RKO (cell line): Measurements from ENCODE around the gene BCDIN3D.
"Not testable (repeated sequence)": the region's sequence is repeated elsewhere in the genome, so short reads cannot be mapped to it uniquely, and the experiment has no call there.

Source experiments
- DNase-seq: peaks from one replicate; pipeline ENCODE4 v3.0.0-alpha.2; 2016; ENCODE audit warnings: low spot score

BCDIN3D gene, protein sequence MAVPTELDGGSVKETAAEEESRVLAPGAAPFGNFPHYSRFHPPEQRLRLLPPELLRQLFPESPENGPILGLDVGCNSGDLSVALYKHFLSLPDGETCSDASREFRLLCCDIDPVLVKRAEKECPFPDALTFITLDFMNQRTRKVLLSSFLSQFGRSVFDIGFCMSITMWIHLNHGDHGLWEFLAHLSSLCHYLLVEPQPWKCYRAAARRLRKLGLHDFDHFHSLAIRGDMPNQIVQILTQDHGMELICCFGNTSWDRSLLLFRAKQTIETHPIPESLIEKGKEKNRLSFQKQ

DNA sequence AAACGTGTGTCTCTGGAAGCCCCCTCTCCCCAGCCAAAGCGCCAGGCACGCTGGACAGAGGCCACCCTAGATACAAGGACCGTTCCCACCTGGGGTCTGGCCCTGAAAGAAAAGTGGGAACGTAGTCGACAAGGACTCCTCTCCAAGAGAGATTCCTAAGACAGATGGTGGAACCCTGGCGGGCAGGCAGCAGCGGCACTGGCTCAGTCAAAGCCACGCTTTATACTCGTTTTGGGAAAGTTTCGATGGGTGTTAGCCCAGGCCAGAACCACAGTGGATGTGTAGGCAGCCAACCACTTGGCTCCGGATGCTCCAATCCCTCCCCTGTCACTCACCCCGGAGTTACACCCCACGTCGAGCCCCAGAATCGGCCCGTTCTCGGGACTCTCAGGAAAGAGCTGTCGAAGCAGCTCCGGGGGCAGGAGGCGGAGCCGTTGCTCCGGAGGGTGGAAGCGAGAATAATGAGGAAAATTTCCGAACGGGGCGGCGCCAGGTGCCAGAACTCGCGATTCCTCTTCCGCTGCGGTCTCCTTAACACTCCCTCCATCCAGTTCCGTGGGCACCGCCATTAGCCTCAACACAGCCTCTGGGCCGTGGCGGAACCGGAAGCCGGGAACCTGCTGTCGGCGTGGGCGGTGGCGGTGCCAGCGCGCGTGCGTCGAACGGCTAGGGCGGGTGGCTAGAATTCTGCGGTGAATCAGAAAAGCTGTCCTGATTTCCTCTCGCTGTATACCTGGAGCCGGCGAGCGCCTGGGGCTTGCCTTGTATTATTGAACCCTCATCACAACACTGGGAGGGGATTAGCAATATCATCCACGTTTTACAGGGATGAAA, at the start of gene BCDIN3D:
Gene BCDIN3D, minus strand, starts transcription at position 588 of the 834 bp plus-strand sequence. Its CDS starts 19 bp downstream, at position 569.
- DNase-seq = peak; percentile 94

DNA sequence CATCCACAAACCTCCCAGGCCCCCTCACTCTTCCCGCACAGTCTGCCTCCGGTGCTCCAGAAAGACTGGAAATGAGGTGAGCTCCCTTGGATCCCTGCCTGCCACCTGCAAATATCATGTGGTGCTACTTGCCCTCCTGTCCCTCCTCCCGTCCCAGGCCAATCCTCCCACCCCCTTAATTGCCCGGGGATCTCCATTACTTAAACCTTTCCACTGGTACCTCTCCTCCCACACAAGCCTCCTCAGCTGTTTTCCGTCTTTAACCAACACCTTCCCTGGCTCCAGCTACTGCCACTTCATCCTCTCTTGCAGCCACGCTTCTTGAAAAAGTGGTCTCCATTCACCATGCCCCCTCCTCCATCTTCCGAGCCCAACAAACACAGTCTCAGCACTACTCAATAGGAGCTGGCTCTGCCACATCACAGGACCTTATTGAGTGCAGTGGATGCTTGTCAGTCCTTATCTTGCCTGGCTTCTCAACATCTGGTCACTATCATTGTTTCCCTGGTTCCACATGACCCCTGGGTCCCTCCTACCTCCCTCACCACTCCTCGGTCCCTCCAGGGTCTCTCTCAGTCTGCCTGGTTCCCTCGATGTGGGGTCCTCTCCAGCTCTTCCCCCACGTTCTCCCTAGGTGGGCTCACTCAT, 49.3 kb upstream of the BCDIN3D start:
- no peak for DNase-seq

DNA sequence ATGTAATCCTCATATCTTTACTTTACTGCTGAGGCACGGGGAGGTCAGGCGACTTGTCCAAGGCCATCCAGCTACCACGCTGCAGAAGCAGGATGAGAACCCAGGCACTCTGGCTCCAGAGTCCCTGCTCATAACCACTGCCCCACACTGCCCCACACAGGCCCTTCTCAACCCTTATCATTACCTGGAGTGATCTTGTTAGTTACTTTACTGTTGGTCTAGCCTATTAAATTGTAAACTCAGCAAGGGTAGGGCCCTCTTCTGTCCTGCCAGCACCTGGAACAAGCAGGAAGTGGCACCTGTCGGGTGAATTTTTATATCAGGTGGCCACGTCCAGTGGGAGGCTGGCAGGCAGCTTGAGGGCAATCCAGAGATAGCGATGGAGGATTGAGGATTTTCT, 48.6 kb upstream of the BCDIN3D start:
- DNase-seq = no peak

DNA sequence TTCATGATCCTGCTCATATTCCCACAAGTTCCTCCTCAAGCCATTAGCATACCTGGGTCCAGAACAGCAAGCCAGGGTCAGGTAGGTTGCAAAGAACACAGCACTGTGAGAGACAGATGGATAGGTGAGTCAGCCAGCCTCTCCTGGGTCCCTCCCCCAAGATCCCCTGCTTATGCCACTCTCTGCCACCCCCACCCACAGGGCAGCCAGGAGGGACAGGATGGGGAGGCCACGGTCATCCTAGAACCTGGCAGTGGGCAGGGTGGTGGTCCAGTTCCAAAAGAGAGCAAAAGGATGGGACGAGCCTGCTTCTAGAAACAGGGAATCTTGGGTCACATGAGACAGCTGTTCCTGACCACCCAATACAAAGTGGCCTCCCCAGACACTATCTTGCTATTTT, 48.1 kb upstream of the BCDIN3D start:
- DNase-seq = no peak

DNA sequence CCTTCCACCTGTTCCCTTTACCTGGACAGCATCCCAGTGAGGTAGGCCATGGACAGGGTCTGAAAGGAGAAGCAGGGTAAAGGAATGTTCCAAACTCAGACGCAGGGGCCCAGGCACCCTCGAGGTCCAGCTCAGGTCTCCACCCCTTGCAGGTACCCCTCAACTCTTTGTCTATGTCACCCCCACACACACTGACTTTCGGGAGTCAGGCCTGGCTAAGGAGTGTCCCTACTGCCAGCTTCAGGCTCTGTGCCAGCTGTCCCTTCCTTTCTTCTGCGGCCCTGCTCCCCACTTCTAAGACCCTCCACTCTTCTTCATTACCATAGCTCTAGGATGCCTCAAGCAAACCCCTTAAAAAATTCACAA, 47.2 kb upstream of the BCDIN3D start:
- no peak for DNase-seq

DNA sequence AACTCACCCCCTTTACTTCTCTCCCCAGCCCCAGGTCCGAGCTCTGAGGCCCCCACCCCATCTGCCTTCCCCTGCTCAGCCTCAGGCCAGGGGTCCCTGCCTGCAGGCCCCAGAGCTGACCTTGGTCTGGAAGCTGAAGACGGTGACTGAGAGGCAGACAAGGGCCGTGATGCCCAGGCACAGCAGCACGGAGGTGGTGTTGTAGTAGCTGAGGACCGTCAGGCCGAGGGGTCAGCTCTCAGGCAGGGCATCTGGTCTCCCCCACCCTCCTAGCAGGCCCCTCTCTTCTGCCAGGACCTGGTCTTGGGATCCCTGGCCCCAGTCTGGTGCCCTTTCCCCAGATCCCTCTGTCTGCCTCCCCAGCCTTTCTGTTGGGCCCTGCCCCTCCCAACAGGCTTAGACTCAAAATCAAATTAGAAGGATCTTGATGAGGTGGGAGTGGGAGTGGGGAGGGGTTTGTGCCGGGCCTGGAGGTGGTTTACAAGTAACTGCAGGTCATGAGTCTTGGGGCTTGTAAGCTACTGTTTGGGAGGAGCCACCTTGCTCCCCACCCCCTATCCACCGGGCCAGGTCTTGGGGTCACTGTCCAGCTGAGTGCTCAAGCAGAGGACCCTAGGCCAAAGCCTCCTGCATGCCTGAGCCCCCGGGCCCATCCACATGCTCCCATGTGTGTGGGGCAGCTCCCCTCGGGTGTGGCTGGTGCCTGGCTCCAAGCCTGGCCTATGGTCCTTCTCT, 46.6 kb upstream of the BCDIN3D start:
- DNase-seq = no peak

DNA sequence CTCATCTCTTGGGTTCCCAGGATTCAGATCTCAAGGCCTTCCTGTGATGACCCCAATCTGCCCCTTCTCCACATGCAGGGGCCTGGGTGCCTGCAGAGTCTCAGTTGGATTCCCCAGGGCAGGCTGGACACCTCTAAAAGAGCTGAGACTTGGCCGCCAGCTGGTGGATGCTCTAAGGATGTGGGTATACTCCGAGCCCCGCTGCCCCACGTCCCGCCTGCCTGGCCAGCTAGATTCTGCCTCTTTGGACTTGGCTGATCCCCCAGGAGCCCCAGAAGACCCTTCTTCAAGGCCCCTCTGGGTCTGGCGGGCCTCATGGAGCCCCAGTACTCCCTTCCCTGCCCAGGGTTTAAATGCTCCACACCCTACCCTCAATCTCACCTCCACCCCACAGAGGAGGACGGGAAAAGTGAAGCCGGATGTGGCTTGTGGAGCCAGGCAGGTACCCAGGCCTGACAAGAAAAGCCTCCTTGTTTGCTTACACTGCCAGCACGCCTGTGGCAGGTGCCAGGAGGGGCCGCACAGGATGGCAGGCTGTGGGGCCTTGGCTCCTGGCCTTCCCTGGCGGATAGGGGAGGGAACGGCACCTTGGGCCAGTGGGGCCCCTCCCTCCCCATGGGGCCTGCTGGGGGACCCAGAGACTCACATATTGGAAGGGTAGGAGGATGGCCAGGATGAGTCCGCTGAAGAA, 45.7 kb upstream of the BCDIN3D start:
- DNase-seq = no peak

DNA sequence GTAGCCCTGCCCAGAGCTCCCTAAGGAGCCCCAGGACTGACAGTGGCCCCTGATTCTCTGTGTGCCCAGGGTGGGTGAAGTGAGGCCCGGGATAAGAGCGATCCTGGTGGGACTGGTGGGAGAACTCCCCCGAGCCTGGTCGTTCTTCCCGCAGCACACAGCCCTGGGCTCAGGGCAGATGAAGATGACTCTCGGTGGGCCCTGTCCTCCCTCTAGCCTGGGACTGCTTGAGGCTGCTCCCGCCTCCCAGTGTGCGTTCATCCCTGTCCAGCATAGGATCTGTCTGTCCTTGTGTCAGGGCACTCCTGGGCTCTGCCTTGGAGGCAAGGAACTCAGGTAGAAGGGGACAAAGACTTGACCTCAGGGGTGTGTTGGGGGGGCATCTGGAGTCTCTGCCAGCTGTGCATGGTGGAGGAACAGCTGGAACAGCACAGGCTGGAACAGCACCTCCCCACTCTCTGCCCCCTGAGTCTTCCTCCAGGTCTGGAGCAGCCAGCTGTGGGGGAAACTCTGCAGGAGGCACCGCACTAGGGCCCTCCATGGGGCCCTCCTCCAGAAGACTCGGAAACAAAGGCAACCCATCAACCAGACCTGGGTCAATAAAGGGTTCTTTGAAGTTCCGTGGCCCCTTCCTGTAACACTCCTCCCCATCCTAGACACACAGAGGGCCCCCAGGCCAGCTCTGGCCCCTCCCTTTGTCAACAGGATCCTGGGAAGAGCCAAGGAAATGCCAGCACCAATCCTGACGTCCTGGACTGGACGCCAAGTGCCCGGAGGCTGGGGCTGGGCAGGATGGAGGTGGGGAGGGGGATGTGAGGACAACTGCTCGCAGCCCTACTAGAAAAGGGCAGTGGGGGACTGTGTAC, 44.9 kb upstream of the BCDIN3D start:
- no peak for DNase-seq

DNA sequence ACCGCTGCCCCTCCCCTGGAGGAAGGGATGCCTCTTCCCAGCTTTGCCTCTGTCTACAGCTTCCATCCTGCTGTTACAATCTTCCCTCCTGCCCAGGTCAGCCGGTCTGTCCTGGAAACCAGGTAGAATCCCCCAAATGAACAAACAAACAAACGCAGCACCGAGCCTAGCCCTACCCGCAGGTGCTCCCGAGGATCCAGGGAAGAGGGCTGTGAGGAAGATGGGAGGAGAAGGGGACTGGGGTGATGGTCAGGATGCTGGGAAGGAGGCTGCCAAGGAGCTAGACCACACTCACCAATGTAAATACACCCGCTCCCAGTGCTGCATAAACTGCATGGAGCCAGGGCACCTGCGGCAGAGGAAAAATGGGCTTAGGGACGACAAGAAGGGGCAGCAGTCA, 44.2 kb upstream of the BCDIN3D start:
- DNase-seq = no peak

DNA sequence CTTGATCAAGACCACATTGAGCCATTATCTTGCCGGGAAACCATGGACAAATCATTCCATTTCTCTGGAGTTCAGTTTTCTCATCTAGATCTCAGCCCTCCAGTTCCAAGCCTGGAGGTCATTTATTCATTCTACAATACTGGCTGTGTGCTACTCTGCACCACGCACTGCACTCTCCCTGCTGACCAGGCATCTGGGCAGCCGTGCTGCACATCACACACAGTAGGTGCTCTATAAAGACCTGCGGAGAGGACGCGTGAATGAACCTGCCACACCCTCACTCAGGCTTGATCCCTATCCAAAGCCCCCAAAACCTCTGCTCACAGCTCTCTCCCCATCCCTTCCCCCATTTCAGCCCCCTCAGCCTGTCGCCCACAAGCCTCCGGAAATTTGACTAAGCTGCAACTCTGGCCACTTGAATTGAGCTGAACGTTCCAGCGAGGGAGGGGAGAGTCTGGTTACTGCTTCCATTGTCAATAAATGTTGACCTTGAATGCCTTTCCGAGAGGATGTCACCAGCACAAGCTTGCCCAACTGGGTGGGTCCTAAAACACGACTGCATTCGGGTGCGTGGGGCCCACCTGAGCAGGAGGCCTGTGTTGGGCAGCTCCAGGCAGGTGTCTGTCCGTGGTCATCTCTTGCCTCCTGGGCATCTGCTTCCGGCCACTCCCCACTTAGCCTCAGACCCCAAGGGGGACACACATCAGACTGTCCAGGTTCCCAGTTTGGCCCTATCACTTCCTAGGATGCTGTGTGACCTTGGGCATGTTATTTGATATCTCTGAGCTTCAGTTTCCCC, 43.0 kb upstream of the BCDIN3D start:
- no peak for DNase-seq

DNA sequence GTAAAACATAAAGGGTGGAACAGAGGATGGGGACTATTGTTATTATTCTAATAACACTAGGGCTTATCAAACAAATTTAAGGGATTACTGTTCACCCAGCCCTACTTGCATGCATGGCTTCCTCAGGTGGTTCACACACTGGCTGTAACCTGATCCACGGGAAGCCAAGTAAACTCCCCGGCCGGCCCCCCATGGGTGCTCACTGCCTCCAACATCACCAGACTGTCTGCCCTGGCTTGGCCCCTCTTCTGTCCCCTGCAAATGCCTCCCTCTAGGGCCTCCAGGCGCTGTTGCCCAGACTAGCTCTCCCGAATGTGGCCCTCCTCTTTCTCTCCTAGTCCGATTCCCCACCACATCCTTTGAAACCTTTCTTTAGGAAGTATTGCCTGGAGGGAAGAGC, 42.2 kb upstream of the BCDIN3D start:
- no peak for DNase-seq

DNA sequence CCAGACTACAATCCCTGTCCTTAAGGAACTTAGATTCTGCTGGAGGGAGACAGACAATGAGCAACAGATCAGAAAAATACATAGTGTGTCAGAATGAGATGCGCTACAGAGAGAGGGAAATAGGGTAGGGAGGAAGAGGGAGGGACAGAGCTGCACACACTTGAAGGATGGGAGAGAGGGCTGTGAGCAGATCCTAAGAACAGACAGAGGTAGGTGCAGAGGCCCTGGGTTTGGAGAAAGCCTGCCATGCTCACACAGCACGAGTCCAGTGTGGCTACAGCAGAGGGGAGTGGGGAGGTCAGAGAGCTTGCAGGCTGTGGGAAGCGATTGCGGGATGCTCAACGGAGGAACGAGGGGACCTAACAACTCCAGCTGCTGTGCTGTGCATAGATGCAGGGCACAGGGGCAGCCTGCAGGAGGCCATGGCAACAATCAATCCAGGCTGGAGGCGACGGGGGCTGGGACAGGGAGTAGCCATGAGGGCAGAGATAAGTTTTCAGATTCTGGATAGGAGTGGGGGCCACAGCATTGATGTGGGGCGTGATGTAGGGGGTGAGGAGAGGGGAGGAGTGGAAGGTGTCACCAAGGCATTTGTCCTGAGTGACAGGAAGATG, 40.1 kb upstream of the BCDIN3D start:
- DNase-seq = no peak

DNA sequence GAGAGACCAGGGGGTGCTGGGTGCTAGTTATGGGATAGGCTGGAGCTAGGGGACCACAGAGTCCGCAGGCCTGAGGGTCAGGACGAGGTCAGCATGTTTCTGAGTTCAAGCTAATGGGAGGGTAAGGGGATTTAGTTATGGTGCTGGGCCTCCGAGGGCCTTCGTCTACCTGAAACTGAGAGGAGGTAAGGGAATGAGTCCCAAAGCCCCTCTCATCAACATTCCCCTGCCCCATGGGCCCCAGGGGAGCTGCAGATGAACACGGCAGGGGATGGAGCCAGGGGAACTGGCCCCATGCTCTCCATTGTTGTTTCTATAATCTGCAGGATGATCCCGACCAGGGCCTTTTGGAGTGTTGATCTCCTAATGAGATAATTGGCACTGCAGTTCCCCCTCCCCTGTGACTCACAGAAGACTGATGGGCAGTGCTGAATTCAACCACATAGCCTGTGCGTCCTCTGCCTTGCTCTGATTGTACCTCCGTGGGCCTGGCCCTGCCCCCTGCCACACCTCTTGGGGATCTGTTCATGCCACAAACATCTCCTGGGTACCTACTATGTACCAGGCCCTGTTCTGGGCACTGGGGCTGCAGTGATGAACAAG, 39.4 kb upstream of the BCDIN3D start:
- no peak for DNase-seq

DNA sequence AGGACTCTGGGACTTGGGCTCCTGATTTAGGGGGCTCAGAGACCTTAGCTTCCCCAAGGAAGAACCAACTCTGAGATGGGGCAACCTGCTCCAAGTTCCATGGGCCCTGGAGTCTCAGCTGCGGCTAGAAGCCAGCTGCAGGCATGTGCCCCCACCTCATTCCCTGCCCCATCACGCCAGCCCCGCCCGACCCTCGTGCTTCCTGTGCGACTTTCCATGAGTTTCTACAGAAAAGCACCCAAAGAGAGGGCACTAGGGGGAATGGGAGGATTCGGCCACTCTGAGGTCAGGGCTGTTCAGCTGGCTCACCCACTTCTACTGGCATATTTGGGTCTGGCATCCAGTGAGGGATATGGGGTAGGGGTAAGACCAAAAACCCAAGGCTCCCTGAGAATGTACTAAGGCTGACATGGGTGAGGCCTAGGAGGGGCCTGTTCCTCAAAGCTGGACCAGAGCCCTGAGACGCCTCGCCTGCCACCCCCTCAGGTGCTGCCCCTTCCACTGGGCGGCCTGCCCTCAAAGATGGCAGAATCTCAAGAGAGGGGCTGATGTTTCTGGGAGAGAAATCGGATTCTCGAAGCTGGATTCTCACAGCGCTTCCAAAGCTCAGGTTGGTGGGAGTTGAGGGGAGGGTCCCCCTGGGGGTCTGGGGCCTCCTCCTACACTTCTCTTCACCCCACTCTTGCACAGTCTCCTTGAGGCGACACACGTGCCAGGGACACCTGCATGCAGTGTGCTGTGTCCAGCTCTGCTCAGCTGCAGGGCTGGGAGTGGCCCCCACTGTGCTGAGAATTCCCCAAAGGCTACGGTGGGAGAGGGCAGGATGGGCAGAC, 38.7 kb upstream of the BCDIN3D start:
- no peak for DNase-seq

DNA sequence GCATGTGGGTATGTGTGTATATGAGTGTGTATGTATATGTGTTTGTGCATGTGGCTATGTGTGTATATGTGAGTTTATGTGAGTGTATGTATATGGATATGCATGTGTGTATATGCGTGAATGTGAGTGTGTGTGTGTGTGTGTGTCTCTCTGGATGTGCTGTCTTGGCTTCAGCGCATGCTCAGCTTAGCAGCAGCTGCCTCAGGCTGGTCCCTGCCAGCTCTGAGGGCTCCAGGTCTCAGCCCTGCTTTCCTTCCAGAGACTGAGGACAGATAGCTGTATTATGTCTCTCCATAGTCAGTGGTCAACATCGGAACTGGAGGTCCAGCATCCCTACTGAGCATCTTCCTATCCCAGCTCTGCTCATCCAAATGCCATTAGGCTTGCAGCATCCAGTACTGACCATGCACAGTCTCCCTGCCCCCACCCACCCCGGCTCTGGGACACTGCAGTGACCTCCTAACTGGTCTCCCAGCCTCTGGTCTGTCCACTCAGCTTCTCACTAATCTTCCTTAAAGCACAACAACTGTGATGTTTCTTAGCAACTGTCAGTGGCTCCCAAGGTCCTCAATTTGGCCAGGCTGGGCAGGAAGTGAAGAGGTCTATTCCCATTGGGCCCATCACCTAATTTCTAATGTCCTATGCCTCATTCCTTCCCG, 38.0 kb upstream of the BCDIN3D start:
- DNase-seq = no peak

DNA sequence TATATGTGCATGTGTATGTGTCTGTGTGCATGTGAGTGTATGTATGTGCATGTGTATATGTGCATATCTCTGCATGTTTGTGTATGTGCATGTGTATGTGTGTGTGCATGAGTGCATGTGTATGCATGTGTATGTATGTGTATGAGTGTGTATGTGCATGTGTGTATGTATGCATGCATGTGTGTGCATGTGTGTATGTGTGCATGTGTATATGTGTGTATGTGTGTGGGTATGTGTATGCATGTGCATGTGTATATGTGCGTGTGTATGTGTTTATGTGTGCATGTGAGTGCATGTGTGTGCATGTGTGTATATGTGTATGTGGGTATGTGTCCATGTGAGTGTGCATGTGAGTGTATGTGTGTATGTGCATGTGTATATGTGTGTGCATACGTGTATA, 36.2 kb upstream of the BCDIN3D start:
- DNase-seq = not testable (repeated sequence)

DNA sequence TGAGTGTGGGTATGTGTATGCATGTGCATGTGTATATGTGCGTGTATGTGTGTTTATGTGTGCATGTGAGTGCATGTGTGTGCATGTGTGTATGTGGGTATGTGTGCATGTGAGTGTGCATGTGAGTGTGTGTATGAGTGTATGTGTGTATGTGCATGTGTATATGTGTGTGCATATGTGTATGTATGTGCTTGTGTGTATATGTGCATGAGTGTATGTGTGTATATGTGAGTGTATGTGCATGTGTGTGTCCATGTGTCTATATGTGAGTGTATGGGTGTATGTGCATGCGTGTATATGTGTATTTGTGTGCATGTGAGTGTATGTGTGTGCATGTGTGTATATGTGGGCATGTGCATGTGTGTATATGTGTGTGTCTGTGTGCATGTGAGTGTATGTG, 35.1 kb upstream of the BCDIN3D start:
- no peak for DNase-seq

DNA sequence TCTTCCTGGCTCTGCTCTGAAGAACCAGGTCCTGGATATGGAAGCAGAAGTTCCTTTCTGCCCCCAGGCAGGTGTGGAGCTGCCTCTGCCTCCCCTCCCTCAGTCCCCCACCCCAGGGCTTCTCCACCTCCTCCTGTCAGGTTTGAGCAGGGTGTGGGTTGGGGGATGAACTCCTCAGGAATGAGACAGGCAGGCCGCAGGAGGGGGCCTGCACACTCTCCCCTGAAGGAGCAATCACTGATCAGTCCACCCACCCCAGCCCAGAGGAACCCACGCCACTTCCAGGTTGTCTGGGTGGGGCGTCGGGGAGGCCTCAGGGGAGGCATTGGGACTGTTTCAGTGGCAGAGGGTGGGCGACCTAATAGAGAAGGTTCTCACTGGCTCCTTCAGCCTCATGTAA, 34.2 kb upstream of the BCDIN3D start:
- no peak for DNase-seq
